ENCODE data around the gene KHNYN. TPM values are rescaled to one million over a fixed set of nuclear protein-coding genes. Genes with fewer than 3 reads are reported as not detected.

Gene KHNYN
- total RNA-seq, 1 donor from 2014 or later = 43.8 TPM

DNA sequence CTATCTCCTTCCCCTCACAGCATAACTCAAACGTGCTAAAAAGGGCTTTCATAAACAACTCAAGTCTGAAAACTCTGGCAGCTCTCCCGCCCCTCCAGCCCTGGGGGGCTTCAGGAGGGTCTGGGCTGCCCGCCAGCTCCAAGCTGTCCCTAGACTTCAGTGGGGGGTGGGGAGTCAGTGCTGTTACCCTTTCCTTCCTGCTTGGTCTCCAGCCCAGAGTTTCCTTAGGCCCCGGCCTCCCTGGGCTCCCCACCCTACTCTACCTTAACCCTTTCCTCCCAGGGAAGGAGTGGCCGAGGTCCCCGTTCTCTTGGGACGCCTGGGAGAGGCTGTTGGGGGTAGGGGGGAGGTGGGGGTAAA lies 31.5 kb upstream of the KHNYN start:
- peaks cover under 1% of the 10 kb centered on the region for H3K36me3 Mint-ChIP-seq (ENCODE audit: low read depth, unreplicated experiment)
- H3K4me1 Mint-ChIP-seq (ENCODE audit: unreplicated experiment) = peaks cover 41% of the 10 kb centered on the region
- no peak overlapping the region for H3K4me3 Mint-ChIP-seq (ENCODE audit: unreplicated experiment)
- no peak for DNase-seq (ENCODE audit: low spot score)
- peaks cover 10% of the 10 kb centered on the region for H3K27me3 Mint-ChIP-seq (ENCODE audit: unreplicated experiment)
- H3K9me3 Mint-ChIP-seq (ENCODE audit: unreplicated experiment) = no peaks in the 10 kb centered on the region
- TF ChIP-seq, protein P1, sequence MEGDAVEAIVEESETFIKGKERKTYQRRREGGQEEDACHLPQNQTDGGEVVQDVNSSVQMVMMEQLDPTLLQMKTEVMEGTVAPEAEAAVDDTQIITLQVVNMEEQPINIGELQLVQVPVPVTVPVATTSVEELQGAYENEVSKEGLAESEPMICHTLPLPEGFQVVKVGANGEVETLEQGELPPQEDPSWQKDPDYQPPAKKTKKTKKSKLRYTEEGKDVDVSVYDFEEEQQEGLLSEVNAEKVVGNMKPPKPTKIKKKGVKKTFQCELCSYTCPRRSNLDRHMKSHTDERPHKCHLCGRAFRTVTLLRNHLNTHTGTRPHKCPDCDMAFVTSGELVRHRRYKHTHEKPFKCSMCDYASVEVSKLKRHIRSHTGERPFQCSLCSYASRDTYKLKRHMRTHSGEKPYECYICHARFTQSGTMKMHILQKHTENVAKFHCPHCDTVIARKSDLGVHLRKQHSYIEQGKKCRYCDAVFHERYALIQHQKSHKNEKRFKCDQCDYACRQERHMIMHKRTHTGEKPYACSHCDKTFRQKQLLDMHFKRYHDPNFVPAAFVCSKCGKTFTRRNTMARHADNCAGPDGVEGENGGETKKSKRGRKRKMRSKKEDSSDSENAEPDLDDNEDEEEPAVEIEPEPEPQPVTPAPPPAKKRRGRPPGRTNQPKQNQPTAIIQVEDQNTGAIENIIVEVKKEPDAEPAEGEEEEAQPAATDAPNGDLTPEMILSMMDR (IDR thresholded peaks at IDR 0.05; ENCODE audit: unreplicated experiment) = no peak
- H3K27ac Mint-ChIP-seq (ENCODE audit: unreplicated experiment) = no peak overlapping the region

- H3K4me1 Mint-ChIP-seq (ENCODE audit: unreplicated experiment) = peaks cover 47% of the 10 kb centered on the region
These were observed 30.9 kb upstream of the KHNYN start, which contains the start of gene NYNRIN for GRCh38 chr14:24398653-24399446. Gene NYNRIN (plus strand): TSS chr14:24399003. CDS start chr14:24399247, 244 bp downstream.

GRCh38 chr14:24399447-24399822 lies 30.3 kb upstream of the KHNYN start:
- TF ChIP-seq, protein P1 (IDR thresholded peaks at IDR 0.05; ENCODE audit: unreplicated experiment) = no peak
- peak overlapping the region; percentile 61 for H3K27ac Mint-ChIP-seq (ENCODE audit: unreplicated experiment)
- DNase-seq (ENCODE audit: low spot score) = no peak

More at GRCh38 chr14:24398653-24399446, 30.9 kb upstream of the KHNYN start, which contains the start of gene NYNRIN:
- peaks cover 10% of the 10 kb centered on the region for H3K27me3 Mint-ChIP-seq (ENCODE audit: unreplicated experiment)
- peak within 1 kb of the TSS; percentile 61 for H3K27ac Mint-ChIP-seq (ENCODE audit: unreplicated experiment)
- TF ChIP-seq, protein P1 (IDR thresholded peaks at IDR 0.05; ENCODE audit: unreplicated experiment) = no peak
- DNase-seq (ENCODE audit: low spot score) = peak; percentile 66
- peaks cover 7% of the 10 kb centered on the region for H3K36me3 Mint-ChIP-seq (ENCODE audit: low read depth, unreplicated experiment)
- no peaks in the 10 kb centered on the region for H3K9me3 Mint-ChIP-seq (ENCODE audit: unreplicated experiment)
- peak within 1 kb of the TSS; percentile 92 for H3K4me3 Mint-ChIP-seq (ENCODE audit: unreplicated experiment)

GRCh38 chr14:24399999-24400718 lies 29.6 kb upstream of the KHNYN start:
- no peaks in the 10 kb centered on the region for H3K9me3 Mint-ChIP-seq (ENCODE audit: unreplicated experiment)
- H3K4me3 Mint-ChIP-seq (ENCODE audit: unreplicated experiment) = peak overlapping the region; percentile 92
- peaks cover 10% of the 10 kb centered on the region for H3K27me3 Mint-ChIP-seq (ENCODE audit: unreplicated experiment)
- H3K36me3 Mint-ChIP-seq (ENCODE audit: low read depth, unreplicated experiment) = peaks cover 8% of the 10 kb centered on the region
- DNase-seq (ENCODE audit: low spot score) = no peak
- H3K27ac Mint-ChIP-seq (ENCODE audit: unreplicated experiment) = peak overlapping the region; percentile 46
- peaks cover 56% of the 10 kb centered on the region for H3K4me1 Mint-ChIP-seq (ENCODE audit: unreplicated experiment)
- TF ChIP-seq, protein P1 (IDR thresholded peaks at IDR 0.05; ENCODE audit: unreplicated experiment) = no peak

More at GRCh38 chr14:24399447-24399822, 30.3 kb upstream of the KHNYN start:
- Mint-ChIP-seq H3K4me3 (ENCODE audit: unreplicated experiment) (peak overlapping the region; percentile 92), H3K27me3 (ENCODE audit: unreplicated experiment) (peaks cover 10% of the 10 kb centered on the region), H3K4me1 (ENCODE audit: unreplicated experiment) (peaks cover 52% of the 10 kb centered on the region), H3K36me3 (ENCODE audit: low read depth, unreplicated experiment) (peaks cover 8% of the 10 kb centered on the region), H3K9me3 (ENCODE audit: unreplicated experiment) (no peaks in the 10 kb centered on the region)
